Osteocyte (in vitro differentiated cells): ENCODE measurements around the gene SLC38A1. TPM values are rescaled to one million over a fixed set of nuclear protein-coding genes. Genes with fewer than 3 reads are reported as not detected.

Source experiments
- DNase-seq: peaks from one replicate; pipeline ENCODE4 v3.0.0; 2021; ENCODE audit warnings: mixed read lengths; ENCODE audit not compliant: unreplicated experiment; ENCODE audit errors: extremely low spot score
- H3K27ac Mint-ChIP-seq: one replicate; pipeline ENCODE4 v1.8.0; 2021; ENCODE audit warnings: mild to moderate bottlenecking, mixed read lengths; ENCODE audit not compliant: unreplicated experiment
- H3K27me3 Mint-ChIP-seq: one replicate; pipeline ENCODE4 v1.8.0; 2021; ENCODE audit warnings: mixed read lengths; ENCODE audit not compliant: unreplicated experiment
- H3K36me3 Mint-ChIP-seq: one replicate; pipeline ENCODE4 v1.8.0; 2021; ENCODE audit warnings: mixed read lengths; ENCODE audit not compliant: unreplicated experiment
- H3K4me1 Mint-ChIP-seq: one replicate; pipeline ENCODE4 v1.8.0; 2021; ENCODE audit warnings: mixed read lengths; ENCODE audit not compliant: unreplicated experiment
- H3K4me3 Mint-ChIP-seq: one replicate; pipeline ENCODE4 v1.8.0; 2021; ENCODE audit warnings: mild to moderate bottlenecking, moderate library complexity, mixed read lengths; ENCODE audit not compliant: unreplicated experiment
- H3K9me3 Mint-ChIP-seq: one replicate; pipeline ENCODE4 v1.8.0; 2021; ENCODE audit warnings: mixed read lengths; ENCODE audit not compliant: unreplicated experiment
- CTCF ChIP-seq: fragments of 200-600 bp; sonication (generic); IDR thresholded peaks from 2 replicates; pipeline ENCODE4 v1.5.0; 2021; ENCODE audit warnings: antibody characterized with exemption, mild to moderate bottlenecking, moderate library complexity
- total RNA-seq: library from RNA; stranded (reverse); gene quantifications from 2 replicates; pipeline ENCODE4 v1.2.1, GENCODE V29; 2021

Gene SLC38A1
- total RNA-seq, 1 donor from 2014 or later, result 132 TPM

DNA sequence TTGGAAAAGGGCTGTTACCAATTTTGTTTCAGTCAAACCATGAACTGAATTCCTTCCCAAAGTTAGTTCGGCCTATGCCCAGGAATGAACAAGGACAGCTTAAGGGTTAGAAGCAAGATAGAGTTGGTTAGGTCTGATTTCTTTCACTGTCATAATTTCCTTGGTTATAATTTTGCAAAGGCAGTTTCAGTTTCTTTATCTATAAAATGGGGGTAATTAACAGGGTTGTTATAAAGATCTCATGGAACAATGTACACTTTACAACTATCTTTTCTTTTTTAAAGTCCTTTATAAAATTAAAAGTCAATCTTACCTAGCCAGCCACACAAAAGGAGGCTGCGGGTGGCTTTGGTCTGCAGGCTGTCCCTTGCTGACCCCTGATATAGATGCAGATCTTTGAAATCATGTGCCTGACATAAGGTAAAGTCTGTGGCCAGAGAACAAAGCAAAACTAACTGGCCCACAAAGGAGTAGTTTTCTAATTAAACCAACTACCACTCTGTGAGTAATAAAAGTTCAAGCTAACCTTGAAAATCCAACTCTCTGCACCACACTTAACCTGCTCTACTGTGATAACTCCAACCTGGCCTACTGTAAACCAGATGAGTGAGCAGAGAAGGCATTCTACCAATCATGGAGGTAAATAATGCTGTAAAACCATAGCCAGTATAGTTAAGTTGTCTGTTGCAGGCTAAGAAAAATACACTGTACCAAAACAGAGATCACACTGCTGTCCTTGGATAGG is 49.5 kb downstream of the SLC38A1 start:
- Mint-ChIP-seq H3K4me1 (peaks cover 24% of the 10 kb centered on the region), H3K9me3 (no peaks in the 10 kb centered on the region), H3K4me3 (no peak overlapping the region), H3K27ac (no peak overlapping the region), H3K27me3 (no peaks in the 10 kb centered on the region), H3K36me3 (peaks cover 57% of the 10 kb centered on the region)
- DNase-seq, result no peak
- no peak for TF ChIP-seq CTCF

DNA sequence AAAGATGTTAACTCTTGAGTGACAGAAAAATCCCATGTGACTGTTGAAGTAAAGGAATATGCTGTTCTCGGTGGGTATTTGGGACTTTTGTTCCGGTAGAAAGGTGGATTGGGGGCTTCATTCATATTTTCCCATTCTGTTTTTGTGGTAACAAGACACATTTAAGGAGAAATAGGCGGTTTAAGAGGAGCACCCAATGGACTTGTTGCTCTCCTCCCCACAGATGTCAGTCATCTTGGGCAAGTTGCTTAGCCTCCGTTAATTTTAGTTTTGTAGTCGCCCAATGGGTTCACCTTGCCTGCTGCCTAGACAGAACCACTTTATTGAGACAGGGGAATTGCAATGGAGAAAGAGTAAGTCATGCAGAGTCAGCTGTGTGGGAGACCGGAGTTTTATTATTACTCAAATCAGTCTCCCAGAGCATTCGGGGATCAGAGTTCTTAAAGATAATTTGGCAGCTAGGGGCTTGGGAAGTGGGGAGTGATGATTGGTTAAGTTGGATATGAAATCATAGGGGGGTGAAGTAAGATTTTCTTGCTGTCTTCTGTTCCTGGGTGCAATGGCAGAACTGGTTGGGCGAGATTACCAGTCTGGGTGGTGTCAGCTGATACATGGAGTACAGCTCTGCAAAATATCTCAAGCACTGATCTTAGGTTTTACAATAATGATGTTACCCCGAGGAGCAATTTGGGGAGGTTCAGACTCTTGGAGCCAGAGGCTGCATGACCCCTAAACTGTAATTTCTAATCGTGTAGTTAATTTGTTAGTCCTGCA is 50.3 kb downstream of the SLC38A1 start:
- H3K27ac Mint-ChIP-seq, result no peak overlapping the region
- no peak for TF ChIP-seq CTCF
- peaks cover 3% of the 10 kb centered on the region for H3K9me3 Mint-ChIP-seq
- no peaks in the 10 kb centered on the region for H3K27me3 Mint-ChIP-seq
- H3K4me1 Mint-ChIP-seq, result peaks cover 24% of the 10 kb centered on the region
- peaks cover 59% of the 10 kb centered on the region for H3K36me3 Mint-ChIP-seq
- no peak for DNase-seq
- H3K4me3 Mint-ChIP-seq, result no peak overlapping the region

GRCh38 chr12:46217541-46218321 is 51.1 kb downstream of the SLC38A1 start:
- TF ChIP-seq CTCF, result no peak
- Mint-ChIP-seq H3K4me3 (no peak overlapping the region), H3K4me1 (peaks cover 24% of the 10 kb centered on the region), H3K9me3 (peaks cover 4% of the 10 kb centered on the region), H3K27ac (no peak overlapping the region), H3K36me3 (peaks cover 61% of the 10 kb centered on the region), H3K27me3 (no peaks in the 10 kb centered on the region)
- DNase-seq, result no peak

- no peak overlapping the region for H3K27ac Mint-ChIP-seq
- no peak for TF ChIP-seq CTCF
- peaks cover 12% of the 10 kb centered on the region for H3K4me1 Mint-ChIP-seq
- H3K9me3 Mint-ChIP-seq, result peaks cover 4% of the 10 kb centered on the region
- H3K36me3 Mint-ChIP-seq, result peaks cover 58% of the 10 kb centered on the region
- no peaks in the 10 kb centered on the region for H3K27me3 Mint-ChIP-seq
- H3K4me3 Mint-ChIP-seq, result no peak overlapping the region
- DNase-seq, result no peak
These were observed 54.0 kb downstream of the SLC38A1 start for GRCh38 chr12:46214668-46215436.
